ENCODE data around the gene B4GALT1.

The B4GALT1 gene

GRCh38 chr9:33110686-33111085, 56.5 kb downstream of the B4GALT1 start:
- no peaks in the 10 kb centered on the region for H3K9me3 Mint-ChIP-seq
- no peaks in the 10 kb centered on the region for H3K27me3 Mint-ChIP-seq
- no peak for DNase-seq
- H3K27ac Mint-ChIP-seq, result peak overlapping the region; percentile 19 to 72
- ATAC-seq, result no peak
- H3K4me1 Mint-ChIP-seq, result peaks cover 13% of the 10 kb centered on the region
- no peak overlapping the region for H3K4me3 Mint-ChIP-seq

DNA sequence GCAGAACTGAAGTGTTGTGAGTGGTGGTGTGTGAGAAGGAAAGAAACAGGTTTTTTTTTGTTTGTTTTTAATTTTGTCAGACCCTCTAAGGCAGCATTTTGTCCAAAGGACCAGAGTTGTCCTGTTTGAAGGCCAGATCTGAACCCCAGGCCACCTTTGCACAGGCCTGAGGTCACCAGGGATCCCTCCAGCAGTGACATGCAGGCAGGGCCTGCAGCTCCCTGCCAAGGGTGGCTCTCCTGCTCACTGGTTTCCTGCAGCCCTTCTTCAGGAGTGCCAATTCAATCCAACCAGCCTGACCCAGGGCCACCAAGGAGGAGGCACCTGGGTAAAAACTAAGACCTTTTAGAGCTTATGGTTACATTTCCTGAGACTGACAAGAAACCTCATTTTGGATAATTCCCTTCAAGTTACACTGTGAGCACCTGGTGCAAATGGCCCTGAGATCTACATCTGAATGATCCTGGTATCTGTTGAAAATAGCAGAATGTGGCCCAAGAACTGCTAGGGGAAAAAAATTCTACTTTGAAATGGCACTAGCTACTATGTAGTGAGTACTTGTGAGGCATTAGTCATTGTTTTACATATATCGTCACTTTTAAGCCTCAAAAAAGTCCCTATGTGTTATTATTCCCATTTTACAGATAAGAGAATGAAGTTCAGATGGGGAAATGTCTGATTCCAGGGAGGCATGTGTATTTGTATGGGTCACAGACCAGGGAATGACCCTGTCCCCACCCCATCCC, 57.1 kb downstream of the B4GALT1 start:
- Mint-ChIP-seq H3K9me3 (no peaks in the 10 kb centered on the region), H3K4me1 (peaks cover 13% of the 10 kb centered on the region), H3K27ac (peak overlapping the region in 1 of 2 donors; percentile 72), H3K27me3 (no peaks in the 10 kb centered on the region), H3K4me3 (no peak overlapping the region)
- DNase-seq (no peak), ATAC-seq (no peak)

DNA sequence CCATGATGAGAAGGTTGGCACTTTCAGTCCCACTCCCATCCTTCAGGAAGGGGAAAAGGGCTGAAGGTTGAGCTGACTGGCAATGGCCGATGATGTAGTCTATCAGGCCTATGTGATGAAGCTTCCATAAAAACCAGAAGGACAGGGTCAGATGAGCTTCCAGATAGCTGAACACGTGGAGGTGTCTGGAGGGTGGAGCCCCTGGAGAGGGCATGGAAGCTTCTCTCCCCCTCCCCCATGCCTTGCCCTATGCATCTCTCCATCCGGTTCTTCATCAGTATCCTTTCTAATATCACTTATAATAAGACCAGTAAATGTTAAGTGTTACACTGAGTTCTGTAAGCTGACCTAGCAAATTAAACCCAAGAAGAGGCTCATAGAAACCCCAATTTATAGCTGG, 58.0 kb downstream of the B4GALT1 start:
- Mint-ChIP-seq H3K27ac (peak overlapping the region in 1 of 2 donors; percentile 78), H3K4me3 (no peak overlapping the region), H3K4me1 (peaks cover 13% of the 10 kb centered on the region), H3K27me3 (no peaks in the 10 kb centered on the region), H3K9me3 (no peaks in the 10 kb centered on the region)
- no peak for ATAC-seq
- no peak for DNase-seq

DNA sequence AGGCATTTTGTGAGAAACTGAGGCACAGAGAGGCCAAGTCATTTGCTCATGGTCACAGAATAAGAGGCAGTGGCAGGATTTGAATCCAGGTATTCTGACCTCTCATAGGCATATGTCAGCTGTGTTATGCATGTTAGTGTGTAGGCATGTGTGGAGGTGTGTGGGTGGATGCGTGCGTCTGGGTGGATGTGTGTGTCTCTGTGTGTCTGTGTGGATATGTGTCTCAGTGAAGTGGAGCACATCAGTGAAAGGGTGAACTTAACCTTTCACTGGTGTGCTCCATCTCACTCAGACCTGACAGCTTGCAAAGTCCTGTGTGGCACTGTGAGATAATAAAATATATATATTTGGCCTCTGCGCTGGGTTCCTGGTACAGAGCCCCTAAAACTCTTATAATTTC, 58.7 kb downstream of the B4GALT1 start:
- DNase-seq (no peak), ATAC-seq (no peak)
- Mint-ChIP-seq H3K4me3 (no peak overlapping the region), H3K27me3 (no peaks in the 10 kb centered on the region), H3K4me1 (peaks cover 13% of the 10 kb centered on the region), H3K9me3 (no peaks in the 10 kb centered on the region), H3K27ac (no peak overlapping the region)

DNA sequence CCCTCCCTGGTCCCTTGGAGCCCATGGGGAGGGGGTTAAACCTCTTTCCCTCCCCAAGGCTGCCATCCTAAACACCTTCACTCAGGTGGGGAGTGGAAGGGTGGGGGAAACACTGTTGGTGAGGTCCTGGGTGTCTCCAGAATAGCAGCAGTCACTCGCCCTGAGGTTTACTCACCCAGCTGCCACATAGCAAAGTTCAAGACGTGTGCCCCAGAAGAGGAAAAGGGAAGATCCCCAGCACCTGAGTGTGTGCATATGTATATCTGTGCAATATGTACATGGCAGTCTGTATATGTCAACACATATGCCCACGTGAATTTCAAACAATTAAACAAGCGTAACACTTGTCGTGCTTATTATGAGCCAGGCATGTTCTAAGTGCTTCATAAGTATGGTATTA, 59.4 kb downstream of the B4GALT1 start:
- Mint-ChIP-seq H3K27ac (no peak overlapping the region), H3K27me3 (no peaks in the 10 kb centered on the region), H3K4me1 (peaks cover 13% of the 10 kb centered on the region), H3K4me3 (no peak overlapping the region), H3K9me3 (no peaks in the 10 kb centered on the region)
- DNase-seq (no peak), ATAC-seq (no peak)

DNA sequence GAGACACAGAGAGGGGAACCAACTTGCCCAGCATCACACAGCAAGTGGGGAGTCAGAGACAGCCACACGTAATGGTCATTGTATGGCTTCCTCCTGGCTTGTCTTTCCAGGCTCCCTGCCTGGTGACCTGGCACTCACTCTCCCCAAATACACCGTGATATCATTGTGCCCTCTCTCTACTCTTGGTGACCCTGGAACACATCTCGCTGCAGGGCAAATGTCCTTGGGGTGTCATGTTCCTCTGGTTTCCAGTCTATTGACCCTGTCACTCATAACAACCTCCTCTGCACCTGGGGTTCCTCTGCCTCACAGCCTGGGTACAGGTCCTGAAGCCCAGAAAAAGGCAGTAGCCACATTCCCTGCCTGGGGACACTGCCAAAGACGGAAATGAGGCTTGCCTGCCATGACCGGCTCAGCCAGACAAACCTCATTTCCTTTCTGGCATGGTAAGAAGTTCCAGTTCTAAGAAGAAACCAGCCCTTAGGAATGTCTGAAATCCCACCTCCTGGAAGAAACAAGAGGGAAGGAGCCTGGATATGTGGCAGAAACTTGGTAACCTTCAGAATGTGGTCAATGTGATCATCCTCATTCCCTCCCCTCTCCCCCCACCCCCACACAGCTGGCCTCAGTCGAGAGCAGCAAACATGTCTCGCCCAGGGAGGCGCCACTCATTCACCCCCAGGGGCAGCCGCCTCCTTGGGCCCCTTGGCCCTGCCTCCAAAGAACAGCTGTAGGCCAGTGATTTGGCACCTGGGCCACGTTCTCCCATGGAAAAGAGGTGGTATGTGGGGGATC, 60.1 kb downstream of the B4GALT1 start:
- no peak for DNase-seq
- H3K27ac Mint-ChIP-seq, result no peak overlapping the region
- no peak overlapping the region for H3K4me3 Mint-ChIP-seq
- no peaks in the 10 kb centered on the region for H3K9me3 Mint-ChIP-seq
- no peaks in the 10 kb centered on the region for H3K27me3 Mint-ChIP-seq
- ATAC-seq, result peak; percentile 13
- H3K4me1 Mint-ChIP-seq, result peaks cover 13% of the 10 kb centered on the region

- H3K9me3 Mint-ChIP-seq, result no peaks in the 10 kb centered on the region
- no peak overlapping the region for H3K27ac Mint-ChIP-seq
- peaks cover 13% of the 10 kb centered on the region for H3K4me1 Mint-ChIP-seq
- no peaks in the 10 kb centered on the region for H3K27me3 Mint-ChIP-seq
- H3K4me3 Mint-ChIP-seq, result no peak overlapping the region
- ATAC-seq, result peak; percentile 3
- no peak for DNase-seq
Measured at GRCh38 chr9:33106372-33106771, 60.8 kb downstream of the B4GALT1 start.

DNA sequence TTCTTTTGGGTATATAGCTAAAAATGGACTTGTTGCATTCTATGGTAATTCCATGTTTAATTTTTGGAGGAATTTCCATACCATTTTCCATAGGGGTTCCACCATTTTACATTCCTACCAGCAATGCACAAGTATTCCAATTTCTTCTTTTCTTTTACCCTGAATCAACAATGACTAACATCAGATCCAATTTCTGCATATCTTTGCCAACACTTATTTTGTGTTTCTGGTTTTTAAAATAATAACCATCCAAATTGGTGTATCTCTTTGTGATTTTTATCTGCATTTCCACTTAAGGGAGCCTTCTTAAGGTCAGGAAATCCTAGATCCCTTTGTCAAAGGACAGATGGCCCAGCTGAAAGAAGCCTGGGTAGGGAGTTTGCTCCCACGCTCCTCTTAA, 61.2 kb downstream of the B4GALT1 start:
- Mint-ChIP-seq H3K4me3 (no peak overlapping the region), H3K9me3 (no peaks in the 10 kb centered on the region), H3K27ac (peak overlapping the region in 1 of 2 donors; percentile 78), H3K27me3 (no peaks in the 10 kb centered on the region), H3K4me1 (peaks cover 9% of the 10 kb centered on the region)
- DNase-seq (no peak), ATAC-seq (no peak)

- Mint-ChIP-seq H3K9me3 (no peaks in the 10 kb centered on the region), H3K4me1 (peaks cover 4% of the 10 kb centered on the region), H3K27ac (peak overlapping the region in 1 of 2 donors; percentile 78), H3K4me3 (no peak overlapping the region), H3K27me3 (no peaks in the 10 kb centered on the region)
- ATAC-seq (no peak), DNase-seq (no peak)
Measured at GRCh38 chr9:33105504-33105903, 61.6 kb downstream of the B4GALT1 start.

DNA sequence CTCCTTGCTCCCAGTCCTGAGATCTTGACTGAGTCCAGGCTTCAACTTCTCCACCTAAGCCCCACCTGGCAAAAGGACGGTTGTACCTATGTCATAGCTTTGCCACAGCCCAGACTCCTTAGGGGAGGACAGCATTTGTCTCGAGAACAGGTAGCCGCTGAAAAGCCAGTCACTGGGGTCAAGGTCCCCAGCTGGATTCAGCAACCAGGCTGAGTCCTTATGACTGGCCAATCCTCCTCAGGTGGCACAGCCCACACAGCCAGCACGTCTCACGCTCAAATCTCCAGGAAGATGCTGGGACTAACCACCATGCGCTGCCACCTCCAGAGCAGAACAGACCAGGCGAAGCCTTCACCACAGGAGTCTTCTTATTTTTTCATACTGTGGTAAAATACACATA, 62.7 kb downstream of the B4GALT1 start:
- Mint-ChIP-seq H3K27me3 (no peaks in the 10 kb centered on the region), H3K27ac (peak overlapping the region in 1 of 2 donors; percentile 55), H3K4me1 (no peaks in the 10 kb centered on the region), H3K9me3 (no peaks in the 10 kb centered on the region), H3K4me3 (no peak overlapping the region)
- DNase-seq, result no peak
- no peak for ATAC-seq

- peak overlapping the region in 1 of 2 donors; percentile 77 for H3K27ac Mint-ChIP-seq
- ATAC-seq, result peak; percentile 11
- no peak overlapping the region for H3K4me3 Mint-ChIP-seq
- H3K4me1 Mint-ChIP-seq, result no peaks in the 10 kb centered on the region
- DNase-seq, result no peak
- no peaks in the 10 kb centered on the region for H3K27me3 Mint-ChIP-seq
- no peaks in the 10 kb centered on the region for H3K9me3 Mint-ChIP-seq
Measured at GRCh38 chr9:33103501-33104281, 63.4 kb downstream of the B4GALT1 start.

GRCh38 chr9:33102551-33103210, 64.5 kb downstream of the B4GALT1 start:
- H3K4me1 Mint-ChIP-seq, result no peaks in the 10 kb centered on the region

GRCh38 chr9:33101104-33101951, 65.8 kb downstream of the B4GALT1 start:
- Mint-ChIP-seq H3K27me3 (no peaks in the 10 kb centered on the region), H3K9me3 (no peaks in the 10 kb centered on the region), H3K27ac (peak overlapping the region in 1 of 2 donors; percentile 77)

More at GRCh38 chr9:33102551-33103210, 64.5 kb downstream of the B4GALT1 start:
- Mint-ChIP-seq H3K27me3 (no peaks in the 10 kb centered on the region), H3K4me3 (no peak overlapping the region), H3K9me3 (no peaks in the 10 kb centered on the region), H3K27ac (peak overlapping the region in 1 of 2 donors; percentile 77)
- no peak for ATAC-seq
- no peak for DNase-seq

GRCh38 chr9:33099754-33100153, 67.4 kb downstream of the B4GALT1 start:
- no peaks in the 10 kb centered on the region for H3K9me3 Mint-ChIP-seq
- H3K27ac Mint-ChIP-seq, result peak overlapping the region in 1 of 2 donors; percentile 50
- no peaks in the 10 kb centered on the region for H3K27me3 Mint-ChIP-seq
- H3K4me1 Mint-ChIP-seq, result no peaks in the 10 kb centered on the region
- no peak for DNase-seq
- no peak overlapping the region for H3K4me3 Mint-ChIP-seq
- ATAC-seq, result no peak

More at GRCh38 chr9:33101104-33101951, 65.8 kb downstream of the B4GALT1 start:
- no peak for ATAC-seq
- DNase-seq, result no peak
- Mint-ChIP-seq H3K4me1 (no peaks in the 10 kb centered on the region), H3K4me3 (no peak overlapping the region)

Measured in stimulated activated naive CD8-positive, alpha-beta T cell treated with anti-CD3 and anti-CD28 coated beads, Interleukin-15, amount 100 ng/mL, for 72 hours (primary cell).